GM19099 (cell line): ENCODE data around the gene ASB14.

ENCODE experiments used
- POLR2A ChIP-seq: IDR thresholded peaks from 3 replicates; pipeline ENCODE4 v1.6.1; 2011; ENCODE audit warnings: low read depth; ENCODE audit not compliant: insufficient read length; ENCODE audit errors: extremely low read depth

Gene ASB14

GRCh38 chr3:57292159-57292896 lies at the start of gene ASB14:
ASB14 (minus strand) TSS chr3:57292685; CDS start chr3:57292033, 652 bp downstream.
- no peak for TF ChIP-seq POLR2A

- no peak for TF ChIP-seq POLR2A
These were observed 42.9 kb upstream of the ASB14 start for GRCh38 chr3:57335283-57335938.

DNA sequence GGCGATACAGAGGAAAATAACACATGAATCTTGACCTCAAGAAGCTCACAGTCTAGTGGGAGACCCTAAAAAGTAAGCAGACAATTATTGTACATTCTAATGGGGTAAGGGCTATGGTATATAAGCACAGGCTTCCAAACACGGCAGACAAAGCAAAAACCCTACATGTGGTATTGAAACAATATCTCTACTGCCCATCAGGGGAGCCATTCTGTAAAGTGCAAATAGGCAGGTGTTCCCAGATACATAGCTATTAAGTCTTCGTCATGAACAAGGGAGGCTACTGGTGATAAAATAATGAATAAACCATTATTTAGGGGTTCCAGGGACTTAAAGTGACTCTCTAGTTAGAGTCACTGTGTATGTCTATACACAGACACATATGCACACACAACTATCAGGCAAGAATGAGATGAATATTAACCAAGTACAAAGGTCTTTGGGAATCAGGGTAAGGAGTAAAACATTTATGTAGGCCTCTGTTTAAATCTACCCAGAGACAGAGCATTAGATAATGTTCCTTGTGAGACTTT lies 38.7 kb upstream of the ASB14 start:
- no peak for TF ChIP-seq POLR2A

DNA sequence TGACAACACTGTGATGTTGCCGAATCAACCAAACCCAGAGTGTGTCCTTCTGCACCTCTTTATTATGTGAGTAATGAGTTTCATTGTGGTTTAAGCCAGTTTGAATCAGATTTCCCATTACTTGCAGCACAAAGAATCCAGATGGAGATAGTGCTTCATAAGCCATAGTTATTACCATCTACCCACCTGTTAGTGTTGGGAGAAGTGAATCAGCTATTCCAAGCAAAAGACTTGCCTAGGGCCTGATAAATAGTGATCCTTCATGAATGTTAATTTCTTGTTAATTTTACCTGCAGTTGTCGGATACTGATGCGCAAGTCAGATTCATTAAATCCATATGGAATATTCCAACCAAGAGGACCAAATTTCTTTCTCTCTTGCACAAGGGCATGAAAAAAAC lies 21.7 kb upstream of the ASB14 start:
- TF ChIP-seq POLR2A: no peak

- TF ChIP-seq POLR2A: no peak
These were observed 17.4 kb upstream of the ASB14 start for GRCh38 chr3:57309769-57310360.

DNA sequence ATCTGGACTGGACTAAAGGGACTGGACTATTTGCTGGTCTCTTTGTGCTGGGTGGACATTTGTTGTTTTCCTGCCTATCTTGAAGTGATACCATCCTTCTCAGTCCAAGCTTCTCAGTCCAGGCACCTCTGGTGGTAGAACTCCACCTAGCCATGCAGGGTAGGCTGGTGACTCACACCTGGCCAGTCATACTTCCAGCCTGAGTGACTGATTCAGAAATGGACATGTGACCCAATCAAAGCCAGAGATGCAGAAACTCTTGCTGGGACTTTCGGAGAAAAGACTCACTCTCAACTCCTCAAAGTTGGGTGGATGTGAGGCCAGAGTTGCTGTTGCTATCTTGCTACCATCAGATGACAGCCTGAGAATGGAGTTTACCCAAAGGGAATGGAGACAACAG lies 5.6 kb upstream of the ASB14 start:
- no peak for TF ChIP-seq POLR2A

- no peak for TF ChIP-seq POLR2A
These were observed 527 bp upstream of the ASB14 start for GRCh38 chr3:57292897-57293526.

GRCh38 chr3:57288403-57288802 lies 4.1 kb downstream of the ASB14 start:
- TF ChIP-seq POLR2A: no peak

DNA sequence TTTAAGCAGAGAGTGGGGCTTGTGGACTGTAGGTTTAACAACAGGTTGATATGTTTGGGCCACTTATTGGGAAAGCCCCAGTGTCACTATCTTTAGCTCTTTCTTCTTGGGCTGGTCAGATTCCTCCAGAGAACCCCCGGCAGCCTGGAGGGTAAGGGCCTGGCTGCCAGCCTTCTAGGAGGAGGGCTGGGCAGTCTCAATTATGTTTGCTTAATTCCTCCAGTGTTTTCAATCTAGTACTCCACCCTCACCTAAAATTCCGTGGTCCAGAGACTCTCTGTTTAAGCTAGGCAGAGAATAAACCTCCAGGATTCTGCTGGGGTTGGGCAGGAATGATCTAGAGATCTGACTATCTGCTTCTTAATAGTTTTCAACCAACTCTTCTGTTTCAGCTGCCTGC lies 5.3 kb downstream of the ASB14 start:
- TF ChIP-seq POLR2A: no peak

DNA sequence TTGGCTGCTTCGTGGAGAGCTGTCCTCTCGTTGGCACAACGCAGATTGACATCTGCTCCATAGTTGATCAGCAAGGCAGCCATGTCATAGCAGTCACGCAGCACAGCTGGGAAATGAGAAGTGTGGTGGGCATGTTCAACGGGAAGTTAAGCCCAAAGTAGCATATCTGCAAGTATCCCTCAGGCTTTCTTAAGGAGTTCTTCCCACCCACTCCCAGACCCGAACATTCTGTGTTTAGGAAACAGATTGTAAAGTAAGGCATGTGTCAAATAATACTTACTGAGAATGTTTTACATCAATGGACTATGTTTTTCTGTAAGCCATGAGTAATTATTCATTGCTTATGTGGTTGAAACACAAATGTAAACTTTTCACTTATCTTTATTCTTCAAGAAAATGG lies 9.2 kb downstream of the ASB14 start:
- no peak for TF ChIP-seq POLR2A

DNA sequence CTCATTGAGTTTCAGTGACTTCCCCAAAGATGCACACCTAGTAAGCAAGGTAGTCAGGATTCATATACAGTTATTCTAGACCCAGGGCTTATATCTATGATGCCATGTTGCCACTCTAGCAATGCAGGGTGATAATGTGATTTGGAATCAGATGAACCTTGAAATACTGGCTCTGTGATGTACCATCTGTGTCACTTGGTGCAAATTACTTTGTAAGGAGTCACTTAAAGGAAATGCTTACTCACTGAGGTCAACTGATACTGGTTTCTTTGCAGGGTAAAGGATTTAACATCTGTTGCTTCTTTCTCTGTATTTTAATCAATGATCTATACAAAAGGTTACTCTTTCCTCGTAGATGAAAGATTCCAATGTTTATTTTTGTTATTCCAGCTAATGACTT lies 10.8 kb downstream of the ASB14 start:
- TF ChIP-seq POLR2A: no peak

DNA sequence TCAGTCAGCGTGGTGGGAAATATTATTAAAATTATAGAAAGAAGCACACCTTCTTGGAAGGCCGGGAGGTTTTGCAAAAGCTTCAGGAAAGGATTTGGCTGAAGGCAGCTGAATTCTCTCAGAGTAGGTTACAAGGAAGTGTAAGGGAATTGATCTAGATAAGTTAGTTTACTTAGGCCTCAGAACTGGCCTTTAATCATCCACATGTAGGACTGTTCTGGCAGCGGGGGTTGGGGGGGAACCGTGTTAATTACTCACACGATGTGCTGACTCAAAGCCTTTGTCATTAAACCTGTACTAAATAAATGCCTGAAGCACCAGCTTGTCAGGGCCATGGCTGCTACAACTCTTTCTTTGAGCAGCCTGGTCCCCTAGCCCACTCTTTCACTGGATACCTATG lies 12.8 kb downstream of the ASB14 start:
- no peak for TF ChIP-seq POLR2A

DNA sequence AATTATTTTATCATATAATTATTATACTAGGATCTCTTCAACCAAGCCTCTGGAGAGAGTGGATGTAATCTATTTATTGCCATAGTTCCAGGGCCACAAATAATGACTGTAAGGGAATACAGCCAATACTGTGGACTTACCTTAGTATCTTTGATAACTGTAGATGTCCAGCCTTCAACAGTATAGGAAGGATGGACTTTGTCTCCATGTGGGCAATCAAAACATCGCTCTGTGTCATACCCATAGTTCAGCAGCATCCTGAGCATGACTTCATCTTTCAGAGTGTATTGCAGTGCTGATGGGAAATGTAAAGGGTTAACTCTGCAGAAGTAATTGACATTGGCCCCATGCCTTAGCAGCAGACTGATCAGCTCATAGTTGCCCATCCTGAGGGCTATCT lies 14.2 kb downstream of the ASB14 start:
- TF ChIP-seq POLR2A: no peak

DNA sequence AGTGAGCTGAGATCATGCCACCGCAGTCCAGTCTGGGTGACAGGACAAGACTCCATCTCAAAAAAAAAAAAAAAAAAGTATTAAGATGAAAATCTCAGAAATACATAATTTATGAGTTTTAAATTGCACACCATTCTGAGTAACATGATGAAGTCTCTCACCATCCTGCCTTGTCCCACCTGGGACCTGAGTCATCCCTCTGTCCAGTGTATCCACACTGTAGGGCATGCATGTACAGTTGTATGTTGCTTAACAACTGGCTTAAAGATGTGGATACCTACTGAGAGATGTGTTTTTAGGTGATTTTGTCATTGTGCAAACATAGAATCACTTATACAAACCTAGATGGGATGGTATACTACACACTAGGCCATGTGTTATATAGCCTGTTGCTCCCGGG lies 17.1 kb downstream of the ASB14 start:
- TF ChIP-seq POLR2A: no peak

DNA sequence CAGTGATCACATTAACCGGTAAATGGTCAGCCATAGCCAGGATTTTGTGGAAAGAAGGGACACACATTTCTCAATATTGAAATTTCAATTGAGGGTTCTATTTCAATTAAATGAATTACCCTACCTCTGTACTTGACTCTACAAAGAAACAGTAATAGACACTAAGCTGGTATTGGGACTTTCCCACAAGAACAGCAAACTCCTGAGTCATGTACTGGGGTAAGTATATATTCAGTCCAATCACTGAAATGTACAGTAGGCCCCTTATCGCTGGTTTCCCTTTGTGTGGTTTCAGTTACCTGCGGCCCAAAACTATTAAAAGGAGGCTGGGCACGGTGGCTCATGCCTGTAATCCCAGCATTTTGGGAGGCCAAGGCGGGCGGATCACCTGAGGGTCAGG lies 17.6 kb downstream of the ASB14 start:
- no peak for TF ChIP-seq POLR2A

DNA sequence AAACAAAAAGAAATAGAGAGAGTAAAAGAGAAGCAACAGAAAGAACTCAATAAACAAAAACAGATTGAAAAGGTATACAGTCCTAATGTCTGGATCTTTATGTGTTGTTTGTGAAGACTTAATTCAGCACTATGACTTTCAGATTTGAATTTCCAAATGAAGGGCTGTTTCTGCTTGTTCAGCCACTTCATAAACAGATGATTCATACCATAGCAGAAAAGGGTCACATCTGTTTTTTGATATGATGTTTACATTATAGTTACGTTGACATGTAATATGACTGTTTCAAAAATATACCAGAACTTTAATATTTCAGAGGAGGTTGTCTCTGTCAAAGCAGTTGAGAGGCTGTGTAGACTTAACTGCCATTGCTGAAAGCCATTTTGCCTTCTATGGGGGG lies 24.1 kb downstream of the ASB14 start:
- TF ChIP-seq POLR2A: no peak

- no peak for TF ChIP-seq POLR2A
These were observed 30.6 kb downstream of the ASB14 start for GRCh38 chr3:57261929-57262328.
